GM23338 (cell line): ENCODE measurements around the gene CIB4. TPM values are rescaled to one million over a fixed set of nuclear protein-coding genes. Genes with fewer than 3 reads are reported as not detected.

Source experiments
- ATAC-seq: fragments of 200-7000 bp; cut with Tn5 transposase; 3 replicates; pipeline ENCODE4 v1.9.1; 2020
- DNase-seq: peaks from one replicate; pipeline ENCODE4 v3.0.0-alpha.2; 2015; ENCODE audit warnings: low spot score
- H2AFZ ChIP-seq: fragments of 200-600 bp; sonication (generic); 2 replicates; pipeline ENCODE4 v1.8.0; 2016; ENCODE audit warnings: antibody characterized with exemption, mild to moderate bottlenecking, moderate library complexity
- H3F3A ChIP-seq: fragments of 200-600 bp; sonication (generic); replicated peaks from 2 replicates; pipeline ENCODE4 v1.8.0; 2017; ENCODE audit warnings: antibody characterized with exemption, mixed run types, low read depth
- H3K27ac ChIP-seq: fragments of 200-600 bp; sonication (generic); 2 replicates; pipeline ENCODE4 v1.6.1; 2016; ENCODE audit warnings: low read depth
- H3K27me3 ChIP-seq: fragments of 200-600 bp; sonication (generic); 2 replicates; pipeline ENCODE4 v1.8.0; 2016; ENCODE audit warnings: mild to moderate bottlenecking, mixed run types, moderate library complexity; ENCODE audit not compliant: insufficient read depth
- H3K36me3 ChIP-seq: fragments of 200-600 bp; sonication (generic); 2 replicates; pipeline ENCODE4 v1.8.0; 2016; ENCODE audit warnings: mild to moderate bottlenecking; ENCODE audit not compliant: insufficient read depth
- H3K4me1 ChIP-seq: fragments of 200-600 bp; sonication (generic); 2 replicates; pipeline ENCODE4 v1.8.0; 2016; ENCODE audit warnings: mild to moderate bottlenecking, moderate library complexity; ENCODE audit not compliant: insufficient read depth
- H3K4me2 ChIP-seq: fragments of 200-600 bp; sonication (generic); 2 replicates; pipeline ENCODE4 v1.7.1; 2017; ENCODE audit warnings: mixed run types
- H3K4me3 ChIP-seq: fragments of 200-600 bp; sonication (generic); 2 replicates; pipeline ENCODE4 v1.6.1; 2016; ENCODE audit warnings: mixed run types
- H3K79me2 ChIP-seq: fragments of 200-600 bp; sonication (generic); replicated peaks from 2 replicates; pipeline ENCODE4 v1.8.0; 2017; ENCODE audit warnings: mild to moderate bottlenecking; ENCODE audit not compliant: insufficient read depth
- H3K9me2 ChIP-seq: fragments of 200-600 bp; sonication (generic); 2 replicates; pipeline ENCODE4 v1.8.0; 2017; ENCODE audit not compliant: insufficient read depth
- H4K20me1 ChIP-seq: fragments of 200-600 bp; sonication (generic); replicated peaks from 2 replicates; pipeline ENCODE4 v1.8.0; 2017; ENCODE audit warnings: mild to moderate bottlenecking; ENCODE audit not compliant: insufficient read depth
- H3K27ac Mint-ChIP-seq: 2 replicates; pipeline ENCODE4 v1.8.0; 2020; ENCODE audit warnings: inconsistent platforms, mild to moderate bottlenecking, moderate library complexity, mixed read lengths
- H3K27me3 Mint-ChIP-seq: 3 replicates; pipeline ENCODE4 v1.8.0; 2022; ENCODE audit warnings: low read depth, mild to moderate bottlenecking, moderate library complexity, mixed read lengths, inconsistent platforms; ENCODE audit not compliant: insufficient read depth, poor library complexity
- H3K36me3 Mint-ChIP-seq: 3 replicates; pipeline ENCODE4 v1.8.0; 2021; ENCODE audit warnings: low read depth, mild to moderate bottlenecking, inconsistent platforms, moderate library complexity, mixed read lengths
- H3K4me1 Mint-ChIP-seq: 3 replicates; pipeline ENCODE4 v1.8.0; 2020; ENCODE audit warnings: mild to moderate bottlenecking, inconsistent platforms, mixed read lengths
- H3K4me3 Mint-ChIP-seq: 3 replicates; pipeline ENCODE4 v1.8.0; 2021; ENCODE audit warnings: moderate library complexity, mild to moderate bottlenecking, inconsistent platforms, mixed read lengths
- H3K9me3 Mint-ChIP-seq: 3 replicates; pipeline ENCODE4 v1.8.0; 2020; ENCODE audit warnings: moderate library complexity, mild to moderate bottlenecking, inconsistent platforms, mixed read lengths
- CREB1 ChIP-seq: fragments of 250-450 bp; sonication (Bioruptor Pico); IDR thresholded peaks from 2 replicates; pipeline ENCODE4 v1.5.0; 2020; ENCODE audit warnings: low read depth, mild to moderate bottlenecking, moderate library complexity
- CTCF ChIP-seq, 2 experiments: fragments of 200-600 bp in 1 of 2; sonication (generic) in 1 of 2; conservative IDR thresholded peaks; 2 replicates each; pipeline versions ENCODE4 v1.5.1 to v1.6.1; 2016 to 2017; ENCODE audit warnings: antibody characterized with exemption in 2 of 2, low read depth in 2 of 2, mild to moderate bottlenecking in 2 of 2, moderate library complexity in 1 of 2
- ETS1 ChIP-seq: IDR thresholded peaks from 2 replicates; pipeline ENCODE4 v1.6.1; 2016; ENCODE audit warnings: antibody characterized with exemption
- EZH2 ChIP-seq: fragments of 200-600 bp; sonication (generic); IDR thresholded peaks from one replicate; pipeline ENCODE4 v1.8.0; 2017; ENCODE audit warnings: antibody characterized with exemption, mild to moderate bottlenecking, low read depth; ENCODE audit not compliant: unreplicated experiment
- EZH2phosphoT487 ChIP-seq: fragments of 200-600 bp; sonication (generic); IDR thresholded peaks from one replicate; pipeline ENCODE4 v1.8.1; 2018; ENCODE audit warnings: antibody characterized with exemption; ENCODE audit not compliant: unreplicated experiment
- JUNB ChIP-seq: IDR thresholded peaks from one replicate; pipeline ENCODE4 v1.6.1; 2016; ENCODE audit warnings: antibody characterized with exemption; ENCODE audit not compliant: unreplicated experiment
- NANOG ChIP-seq: IDR thresholded peaks from 2 replicates; pipeline ENCODE4 v1.6.1; 2016; ENCODE audit warnings: antibody characterized with exemption, borderline replicate concordance
- POLR2AphosphoS5 ChIP-seq: IDR thresholded peaks from 2 replicates; pipeline ENCODE4 v1.6.1; 2016; ENCODE audit warnings: antibody characterized with exemption, low read depth
- REST ChIP-seq: IDR thresholded peaks from one replicate; pipeline ENCODE4 v1.6.1; 2018; ENCODE audit warnings: antibody characterized with exemption; ENCODE audit not compliant: unreplicated experiment
- STAT1 ChIP-seq: IDR thresholded peaks from one replicate; pipeline ENCODE4 v1.6.1; 2016; ENCODE audit warnings: antibody characterized with exemption; ENCODE audit not compliant: unreplicated experiment
- ZNF114 ChIP-seq: fragments of 250-450 bp; sonication (Bioruptor Pico); IDR thresholded peaks from 2 replicates; pipeline ENCODE4 v1.5.0; 2020; ENCODE audit warnings: mild to moderate bottlenecking, moderate library complexity
- polyA plus RNA-seq: library from polyadenylated mRNA; unstranded; fragments of >200 nt; fragmentation: Nextera tagmentation; extraction: Ambion mirVana; gene quantifications from 2 replicates; pipeline ENCODE4 v1.2.1, GENCODE V29; 2016
- total RNA-seq: library from RNA; depleted of rRNA; stranded (reverse); fragments of >200 nt; shearing (Covaris generic); gene quantifications from 2 replicates; pipeline ENCODE4 v1.2.3, GENCODE V29; 2014

The CIB4 gene
- total and polyA plus RNA-seq, 2 experiments from 2014 or later: not detected

GRCh38 chr2:26617588-26618083 lies 23.5 kb downstream of the CIB4 start:
- no peak for ATAC-seq
- Histone ChIP-seq H3K4me3 (no peak overlapping the region), H3K36me3 (no peaks in the 10 kb centered on the region), H3K4me2 (no peak overlapping the region), H3K79me2 (no peaks in the 10 kb centered on the region), H2AFZ (no peak overlapping the region), H3F3A (no peaks in the 10 kb centered on the region), H3K9me2 (no peaks in the 10 kb centered on the region), H3K27me3 (no peaks in the 10 kb centered on the region), H3K27ac (no peak overlapping the region), H4K20me1 (no peaks in the 10 kb centered on the region), H3K4me1 (peaks cover 6% of the 10 kb centered on the region; the same call in 1 of the 2 replicates)
- Mint-ChIP-seq H3K4me3 (no peak overlapping the region), H3K9me3 (no peaks in the 10 kb centered on the region), H3K27me3 (peaks cover 20% of the 10 kb centered on the region), H3K36me3 (no peaks in the 10 kb centered on the region), H3K4me1 (peaks cover 34% of the 10 kb centered on the region), H3K27ac (no peak overlapping the region)
- DNase-seq: no peak
- TF ChIP-seq ETS1: no peak
- TF ChIP-seq EZH2: no peak
- no peak for TF ChIP-seq CTCF (conservative IDR thresholded peaks at IDR 0.05; ENCODE audit: low read depth in 2 of 2)
- TF ChIP-seq POLR2AphosphoS5: no peak
- TF ChIP-seq REST: no peak
- no peak for TF ChIP-seq JUNB

GRCh38 chr2:26616706-26617587 lies 24.2 kb downstream of the CIB4 start:
- Histone ChIP-seq H3F3A (no peaks in the 10 kb centered on the region), H3K79me2 (no peaks in the 10 kb centered on the region), H3K36me3 (no peaks in the 10 kb centered on the region), H3K4me1 (peaks cover 6% of the 10 kb centered on the region; the same call in 1 of the 2 replicates), H3K9me2 (no peaks in the 10 kb centered on the region), H3K27me3 (no peaks in the 10 kb centered on the region), H2AFZ (no peak overlapping the region), H4K20me1 (no peaks in the 10 kb centered on the region), H3K27ac (no peak overlapping the region), H3K4me2 (no peak overlapping the region), H3K4me3 (no peak overlapping the region)
- H3K9me3 Mint-ChIP-seq: no peaks in the 10 kb centered on the region
- H3K4me3 Mint-ChIP-seq: no peak overlapping the region
- peaks cover 37% of the 10 kb centered on the region for H3K4me1 Mint-ChIP-seq
- H3K27me3 Mint-ChIP-seq: peaks cover 23% of the 10 kb centered on the region
- DNase-seq: no peak
- no peaks in the 10 kb centered on the region for H3K36me3 Mint-ChIP-seq
- H3K27ac Mint-ChIP-seq: no peak overlapping the region
- no peak for ATAC-seq
- no peak for TF ChIP-seq NANOG
- no peak for TF ChIP-seq CTCF (conservative IDR thresholded peaks at IDR 0.05; ENCODE audit: low read depth in 2 of 2)
- no peak for TF ChIP-seq ZNF114 (CRISPR knock-in tag)
- no peak for TF ChIP-seq CREB1
- no peak for TF ChIP-seq STAT1
- TF ChIP-seq EZH2phosphoT487: no peak
- TF ChIP-seq EZH2: no peak
